Measurements from ENCODE around the gene DACH1. TPM values are rescaled to one million over a fixed set of nuclear protein-coding genes. Genes with fewer than 3 reads are reported as not detected.

The DACH1 gene
- total RNA-seq, 2 experiments from 2014 or later = 0.71 to 0.89 TPM

DNA sequence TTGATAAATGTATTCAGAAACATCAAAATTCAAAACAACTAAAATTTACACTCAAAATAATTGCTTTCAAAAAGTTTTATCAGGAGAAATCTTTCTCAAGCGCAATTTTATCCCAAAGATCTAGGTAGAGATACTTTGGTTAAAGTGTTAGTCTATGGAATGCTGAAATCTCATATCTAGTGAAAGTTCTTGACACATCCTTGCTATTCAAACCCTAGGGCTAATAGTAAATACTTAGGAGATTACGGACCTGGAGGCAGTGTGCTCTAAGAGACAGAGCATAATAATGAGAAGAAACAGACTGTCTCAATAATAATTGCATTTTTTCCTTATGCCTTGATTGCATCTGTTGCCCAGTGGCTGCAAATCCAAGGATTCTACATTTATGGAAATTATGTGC is 330.8 kb downstream of the DACH1 start:
- ATAC-seq (ENCODE audit: poor library complexity) = no peak
- Histone ChIP-seq H3K4me1 (ENCODE audit: insufficient read depth, low read length) (no peaks in the 10 kb centered on the region), H3K4me3 (ENCODE audit: low read length) (no peak overlapping the region), H3K27me3 (ENCODE audit: control insufficient read depth in 1 of 2, insufficient read depth in 2 of 2, low read length in 2 of 2) (no peaks in the 10 kb centered on the region), H3K27ac (ENCODE audit: low read depth in 1 of 2, low read length in 2 of 2) (no peak overlapping the region), H3K36me3 (ENCODE audit: insufficient read depth, low read length) (no peaks in the 10 kb centered on the region), H3K9me3 (ENCODE audit: control insufficient read depth in 1 of 2, insufficient read depth in 1 of 2, low read length in 2 of 2) (no peaks in the 10 kb centered on the region)
- CTCF ChIA-PET = no interaction called here
- no peaks in the 10 kb centered on the region for H3K4me1 Mint-ChIP-seq (ENCODE audit: low read depth)
- H3K36me3 Mint-ChIP-seq (ENCODE audit: low read depth) = no peaks in the 10 kb centered on the region
- H3K9me3 Mint-ChIP-seq = no peaks in the 10 kb centered on the region
- POLR2A ChIA-PET = no interaction called here
- TF ChIP-seq, protein P1, sequence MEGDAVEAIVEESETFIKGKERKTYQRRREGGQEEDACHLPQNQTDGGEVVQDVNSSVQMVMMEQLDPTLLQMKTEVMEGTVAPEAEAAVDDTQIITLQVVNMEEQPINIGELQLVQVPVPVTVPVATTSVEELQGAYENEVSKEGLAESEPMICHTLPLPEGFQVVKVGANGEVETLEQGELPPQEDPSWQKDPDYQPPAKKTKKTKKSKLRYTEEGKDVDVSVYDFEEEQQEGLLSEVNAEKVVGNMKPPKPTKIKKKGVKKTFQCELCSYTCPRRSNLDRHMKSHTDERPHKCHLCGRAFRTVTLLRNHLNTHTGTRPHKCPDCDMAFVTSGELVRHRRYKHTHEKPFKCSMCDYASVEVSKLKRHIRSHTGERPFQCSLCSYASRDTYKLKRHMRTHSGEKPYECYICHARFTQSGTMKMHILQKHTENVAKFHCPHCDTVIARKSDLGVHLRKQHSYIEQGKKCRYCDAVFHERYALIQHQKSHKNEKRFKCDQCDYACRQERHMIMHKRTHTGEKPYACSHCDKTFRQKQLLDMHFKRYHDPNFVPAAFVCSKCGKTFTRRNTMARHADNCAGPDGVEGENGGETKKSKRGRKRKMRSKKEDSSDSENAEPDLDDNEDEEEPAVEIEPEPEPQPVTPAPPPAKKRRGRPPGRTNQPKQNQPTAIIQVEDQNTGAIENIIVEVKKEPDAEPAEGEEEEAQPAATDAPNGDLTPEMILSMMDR (IDR thresholded peaks at IDR 0.05) = no peak
- no peak for DNase-seq
- H3K27me3 Mint-ChIP-seq = no peaks in the 10 kb centered on the region
- no peak overlapping the region for H3K4me3 Mint-ChIP-seq
- intact Hi-C loops (cut with DNase I, micrococcal nuclease) = no loop called here
- no peak overlapping the region for H3K27ac Mint-ChIP-seq

DNA sequence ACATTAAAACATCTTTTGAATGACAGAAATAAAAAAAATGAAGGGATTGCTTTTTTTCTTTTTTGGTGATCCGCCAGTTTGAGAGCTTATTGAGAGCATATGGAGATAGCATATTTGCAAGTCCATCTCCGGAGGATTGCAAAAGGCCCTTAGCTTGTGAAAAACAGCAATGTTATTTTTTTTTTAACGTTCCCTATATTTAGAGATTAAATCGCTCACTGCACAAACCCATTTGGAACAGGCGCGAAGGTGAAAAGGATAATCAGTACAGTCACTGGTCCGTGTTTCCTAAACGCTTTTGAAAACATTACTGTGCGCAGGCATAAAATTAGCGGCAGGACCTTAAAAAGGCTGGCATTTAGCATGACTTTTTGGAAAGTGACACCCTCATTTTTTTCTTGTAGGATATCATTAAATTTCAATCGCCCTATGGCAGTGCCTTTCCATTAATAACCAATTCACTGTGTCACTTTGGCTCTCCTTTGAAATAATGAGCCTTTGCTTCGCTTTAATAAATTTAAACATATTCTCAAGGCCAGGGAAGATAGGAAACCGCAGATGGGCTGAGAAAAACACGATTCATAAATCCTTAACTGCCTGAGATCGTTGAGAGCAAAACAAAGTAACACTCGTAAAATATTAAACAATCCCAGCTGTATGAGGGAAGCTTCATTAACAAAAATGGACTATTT is 342.2 kb downstream of the DACH1 start:
- Histone ChIP-seq H3K27me3 (ENCODE audit: control insufficient read depth in 1 of 2, insufficient read depth in 2 of 2, low read length in 2 of 2) (no peaks in the 10 kb centered on the region), H3K27ac (ENCODE audit: low read depth in 1 of 2, low read length in 2 of 2) (no peak overlapping the region), H3K36me3 (ENCODE audit: insufficient read depth, low read length) (no peaks in the 10 kb centered on the region), H3K4me1 (ENCODE audit: insufficient read depth, low read length) (no peaks in the 10 kb centered on the region), H3K9me3 (ENCODE audit: control insufficient read depth in 1 of 2, insufficient read depth in 1 of 2, low read length in 2 of 2) (no peaks in the 10 kb centered on the region), H3K4me3 (ENCODE audit: low read length) (no peak overlapping the region)
- H3K4me3 Mint-ChIP-seq = no peak overlapping the region
- ChIA-PET POLR2A (no interaction called here), CTCF (no interaction called here)
- intact Hi-C loops (cut with DNase I, micrococcal nuclease) = no loop called here
- no peaks in the 10 kb centered on the region for H3K27me3 Mint-ChIP-seq
- no peak for ATAC-seq (ENCODE audit: poor library complexity)
- TF ChIP-seq, protein P1 (IDR thresholded peaks at IDR 0.05) = no peak
- H3K9me3 Mint-ChIP-seq = peaks cover 2% of the 10 kb centered on the region
- H3K27ac Mint-ChIP-seq = no peak overlapping the region
- DNase-seq = no peak
- no peaks in the 10 kb centered on the region for H3K36me3 Mint-ChIP-seq (ENCODE audit: low read depth)
- H3K4me1 Mint-ChIP-seq (ENCODE audit: low read depth) = no peaks in the 10 kb centered on the region

DNA sequence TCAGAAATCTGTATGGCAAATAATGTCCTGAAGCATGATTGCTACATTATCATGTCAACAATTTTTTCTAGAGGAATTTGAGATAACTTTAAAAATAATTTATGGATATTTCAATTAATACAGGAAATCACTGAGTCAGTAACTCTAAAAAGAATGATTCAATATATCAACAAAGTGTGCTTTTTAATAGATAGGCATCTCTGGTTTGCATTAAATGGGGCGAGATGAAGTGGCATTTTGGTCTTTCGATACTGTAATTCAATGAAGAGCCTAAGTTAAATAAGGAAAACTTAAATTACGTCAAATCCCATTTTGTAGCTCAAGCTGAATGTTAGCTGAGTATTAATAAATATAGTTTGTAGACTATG is 342.8 kb downstream of the DACH1 start:
- Mint-ChIP-seq H3K9me3 (peaks cover 2% of the 10 kb centered on the region), H3K27me3 (no peaks in the 10 kb centered on the region), H3K4me1 (ENCODE audit: low read depth) (no peaks in the 10 kb centered on the region), H3K4me3 (no peak overlapping the region), H3K36me3 (ENCODE audit: low read depth) (no peaks in the 10 kb centered on the region), H3K27ac (no peak overlapping the region)
- ChIA-PET CTCF (no interaction called here), POLR2A (no interaction called here)
- Histone ChIP-seq H3K27me3 (ENCODE audit: control insufficient read depth in 1 of 2, insufficient read depth in 2 of 2, low read length in 2 of 2) (no peaks in the 10 kb centered on the region), H3K36me3 (ENCODE audit: insufficient read depth, low read length) (no peaks in the 10 kb centered on the region), H3K4me3 (ENCODE audit: low read length) (no peak overlapping the region), H3K4me1 (ENCODE audit: insufficient read depth, low read length) (no peaks in the 10 kb centered on the region), H3K9me3 (ENCODE audit: control insufficient read depth in 1 of 2, insufficient read depth in 1 of 2, low read length in 2 of 2) (no peaks in the 10 kb centered on the region), H3K27ac (ENCODE audit: low read depth in 1 of 2, low read length in 2 of 2) (no peak overlapping the region)
- DNase-seq (no peak), ATAC-seq (ENCODE audit: poor library complexity) (no peak)
- intact Hi-C loops (cut with DNase I, micrococcal nuclease) = no loop called here
- TF ChIP-seq, protein P1 (IDR thresholded peaks at IDR 0.05) = no peak

Data from CD4-positive, alpha-beta T cell (primary cell).